ENCODE results near the gene TRAF2. TPM values are rescaled to one million over a fixed set of nuclear protein-coding genes. Genes with fewer than 3 reads are reported as not detected.
A peak's percentile ranks its signal among the peaks of the same experiment; 100 is the strongest.

TRAF2 gene
- total and polyA plus RNA-seq, 2 donors from 2014 or later = 11.4 to 16.9 TPM

DNA sequence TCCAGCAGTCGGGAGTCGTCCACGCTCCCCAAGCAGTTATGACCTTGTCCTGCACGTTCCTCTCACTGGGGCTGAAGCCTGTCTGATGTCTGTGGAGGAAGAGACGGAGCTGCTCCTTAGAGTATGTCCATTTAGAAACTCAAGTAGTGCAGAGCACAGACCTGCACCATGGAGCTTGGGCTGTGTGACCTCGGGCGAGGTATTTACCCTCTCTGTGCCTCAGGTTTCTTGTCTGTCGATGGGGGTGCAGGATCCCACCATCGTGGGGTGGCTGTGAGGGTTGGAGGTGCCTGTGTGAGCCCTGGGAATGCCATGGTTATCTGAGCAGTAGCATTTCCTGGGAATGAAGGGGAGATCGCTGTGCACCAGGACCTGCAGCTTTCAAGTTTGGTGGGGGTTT lies 14.2 kb downstream of the TRAF2 start:
- H3K4me3 ChIP-seq (ENCODE audit: low read length in 3 of 3) = no peak overlapping the region
- H3K27me3 ChIP-seq (ENCODE audit: control insufficient read depth, insufficient read depth, low read length) = no peaks in the 10 kb centered on the region
- TF ChIP-seq CTCF (IDR thresholded peaks at IDR 0.05; ENCODE audit: borderline replicate concordance, extremely low read depth, insufficient read depth) = no peak
- H3K27ac ChIP-seq (ENCODE audit: low read depth in 2 of 2, low read length in 2 of 2) = peak overlapping the region in 1 of 2 donors; percentile 55
- peaks cover 0 to 17% (median 7%) of the 10 kb centered on the region in 3 donors for H3K36me3 ChIP-seq (ENCODE audit: control insufficient read depth in 2 of 3, insufficient read depth in 3 of 3, low read length in 3 of 3)
- DNase-seq (no peak), FAIRE-seq (no peak)
- H3K9ac ChIP-seq (ENCODE audit: low read length in 3 of 3) = no peak overlapping the region
- H3K4me1 ChIP-seq (ENCODE audit: control insufficient read depth in 2 of 3, insufficient read depth in 2 of 3, low read depth in 1 of 3, low read length in 3 of 3) = peaks cover 0 to 20% (median 10%) of the 10 kb centered on the region in 3 donors
- intact Hi-C loops (cut with DNase I) = no loop called here
- no peaks in the 10 kb centered on the region for H3K9me3 ChIP-seq (ENCODE audit: control insufficient read depth in 2 of 3, insufficient read depth in 1 of 3, low read length in 3 of 3)

- Histone ChIP-seq H3K27me3 (ENCODE audit: control insufficient read depth, insufficient read depth, low read length) (no peaks in the 10 kb centered on the region), H3K9ac (ENCODE audit: low read length in 3 of 3) (no peak overlapping the region), H3K36me3 (ENCODE audit: control insufficient read depth in 2 of 3, insufficient read depth in 3 of 3, low read length in 3 of 3) (peaks cover 0 to 17% (median 7%) of the 10 kb centered on the region in 3 donors), H3K4me1 (ENCODE audit: control insufficient read depth in 2 of 3, insufficient read depth in 2 of 3, low read depth in 1 of 3, low read length in 3 of 3) (peaks cover 0 to 20% (median 10%) of the 10 kb centered on the region in 3 donors), H3K4me3 (ENCODE audit: low read length in 3 of 3) (no peak overlapping the region), H3K27ac (ENCODE audit: low read depth in 2 of 2, low read length in 2 of 2) (peak overlapping the region; percentile 55 to 91), H3K9me3 (ENCODE audit: control insufficient read depth in 2 of 3, insufficient read depth in 1 of 3, low read length in 3 of 3) (no peaks in the 10 kb centered on the region)
- no peak for FAIRE-seq
- no peak for DNase-seq
- intact Hi-C loops (cut with DNase I) = no loop called here
- TF ChIP-seq CTCF (IDR thresholded peaks at IDR 0.05; ENCODE audit: borderline replicate concordance, extremely low read depth, insufficient read depth) = no peak
These were observed 14.7 kb downstream of the TRAF2 start for GRCh38 chr9:136900988-136901515.

GRCh38 chr9:136901516-136902258 lies 15.4 kb downstream of the TRAF2 start:
- DNase-seq (no peak), FAIRE-seq (no peak)
- no peak for TF ChIP-seq CTCF (IDR thresholded peaks at IDR 0.05; ENCODE audit: borderline replicate concordance, extremely low read depth, insufficient read depth)
- no peak overlapping the region for H3K4me3 ChIP-seq (ENCODE audit: low read length in 3 of 3)
- peak overlapping the region; percentile 59 to 91 for H3K27ac ChIP-seq (ENCODE audit: low read depth in 2 of 2, low read length in 2 of 2)
- peaks cover 0 to 19% (median 7%) of the 10 kb centered on the region in 3 donors for H3K36me3 ChIP-seq (ENCODE audit: control insufficient read depth in 2 of 3, insufficient read depth in 3 of 3, low read length in 3 of 3)
- peaks cover 0 to 20% (median 10%) of the 10 kb centered on the region in 3 donors for H3K4me1 ChIP-seq (ENCODE audit: control insufficient read depth in 2 of 3, insufficient read depth in 2 of 3, low read depth in 1 of 3, low read length in 3 of 3)
- no peaks in the 10 kb centered on the region for H3K9me3 ChIP-seq (ENCODE audit: control insufficient read depth in 2 of 3, insufficient read depth in 1 of 3, low read length in 3 of 3)
- intact Hi-C loops (cut with DNase I) = no loop called here
- peak overlapping the region in 2 of 3 donors; percentile 15 to 55 for H3K9ac ChIP-seq (ENCODE audit: low read length in 3 of 3)
- H3K27me3 ChIP-seq (ENCODE audit: control insufficient read depth, insufficient read depth, low read length) = no peaks in the 10 kb centered on the region

All from kidney (tissue), 14 donors.